Loucy (cell line): ENCODE results near the gene CHIC2.
A peak's percentile ranks its signal among the peaks of the same experiment; 100 is the strongest.

Experiments
- H2AFZ ChIP-seq: fragments of 200-600 bp; sonication (generic); 2 replicates; pipeline ENCODE4 v1.6.0; 2016; ENCODE audit warnings: antibody characterized with exemption, mild to moderate bottlenecking, low read length, moderate library complexity
- H3F3A ChIP-seq: fragments of 200-600 bp; 2 replicates; pipeline ENCODE4 v1.6.0; 2016; ENCODE audit warnings: antibody characterized with exemption, low read depth, mild to moderate bottlenecking
- H3K27me3 ChIP-seq: fragments of 200-600 bp; sonication (generic); 2 replicates; pipeline ENCODE4 v1.6.1; 2014; ENCODE audit warnings: low read length, mild to moderate bottlenecking; ENCODE audit not compliant: insufficient read depth, poor library complexity, severe bottlenecking
- H3K36me3 ChIP-seq: fragments of 200-600 bp; sonication (generic); 2 replicates; pipeline ENCODE4 v1.6.1; 2016; ENCODE audit warnings: low read length; ENCODE audit not compliant: insufficient read depth
- H3K4me1 ChIP-seq: fragments of 200-600 bp; sonication (generic); 2 replicates; pipeline ENCODE4 v1.5.1; 2014; ENCODE audit warnings: low read length, mild to moderate bottlenecking; ENCODE audit not compliant: insufficient read depth, poor library complexity, severe bottlenecking
- H3K4me2 ChIP-seq: fragments of 200-600 bp; sonication (generic); 2 replicates; pipeline ENCODE4 v1.6.0; 2014; ENCODE audit warnings: antibody characterized with exemption, low read length, low read depth, mild to moderate bottlenecking; ENCODE audit not compliant: poor library complexity, severe bottlenecking
- H3K4me3 ChIP-seq: fragments of 200-600 bp; sonication (generic); 2 replicates; pipeline ENCODE4 v1.5.1; 2014; ENCODE audit warnings: low read length, mild to moderate bottlenecking, mixed read lengths; ENCODE audit not compliant: poor library complexity, severe bottlenecking
- H3K79me2 ChIP-seq: fragments of 200-600 bp; sonication (generic); 2 replicates; pipeline ENCODE4 v1.6.1; 2014; ENCODE audit warnings: low read length; ENCODE audit not compliant: insufficient read depth
- H3K9ac ChIP-seq: fragments of 200-600 bp; sonication (generic); 2 replicates; pipeline ENCODE4 v1.6.0; 2014; ENCODE audit warnings: mild to moderate bottlenecking, low read depth, low read length, moderate library complexity; ENCODE audit not compliant: poor library complexity, severe bottlenecking
- H3K9me2 ChIP-seq: fragments of 200-600 bp; sonication (generic); replicated peaks from 2 replicates; pipeline ENCODE4 v1.6.1; 2016; ENCODE audit warnings: low read depth, low read length, mixed read lengths
- H3K9me3 ChIP-seq: fragments of 200-600 bp; sonication (generic); 2 replicates; pipeline ENCODE4 v1.6.1; 2014; ENCODE audit warnings: mild to moderate bottlenecking, antibody characterized with exemption, low read length, low read depth; ENCODE audit not compliant: insufficient read depth
- H4K20me1 ChIP-seq: fragments of 200-600 bp; sonication (generic); 2 replicates; pipeline ENCODE4 v1.6.0; 2014; ENCODE audit warnings: antibody characterized with exemption, low read length, mild to moderate bottlenecking; ENCODE audit not compliant: insufficient read depth, poor library complexity, severe bottlenecking
- CTCF ChIP-seq: fragments of 200-600 bp; sonication (generic); conservative IDR thresholded peaks from 2 replicates; pipeline ENCODE4 v1.5.1; 2014; ENCODE audit warnings: mild to moderate bottlenecking, antibody characterized with exemption, low read length
- EZH2phosphoT487 ChIP-seq: fragments of 200-600 bp; IDR thresholded peaks from 2 replicates; pipeline ENCODE4 v1.6.1; 2018; ENCODE audit warnings: antibody characterized with exemption, mild to moderate bottlenecking, moderate library complexity, borderline replicate concordance

CHIC2 gene

DNA sequence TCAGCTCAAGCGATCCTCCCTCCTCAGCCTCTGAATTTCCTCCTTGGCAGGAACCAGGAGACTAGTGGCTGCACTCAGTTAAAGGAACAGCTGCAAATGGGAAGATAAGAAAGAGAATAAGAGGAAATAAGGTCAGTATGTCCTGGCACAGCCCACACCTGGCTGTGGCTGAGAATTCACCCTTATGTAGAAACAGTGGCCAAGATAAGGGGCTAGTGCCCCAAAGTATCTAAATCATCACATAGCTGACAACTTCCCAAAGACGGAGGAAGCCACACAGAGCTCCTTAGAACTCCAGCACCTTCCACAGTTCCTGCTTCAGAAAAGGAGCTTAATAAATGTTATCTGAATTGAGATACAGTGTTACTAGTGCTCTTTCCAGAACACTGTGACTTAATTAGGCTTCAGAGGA is 2.3 kb upstream of the CHIC2 start:
- Histone ChIP-seq H3K9ac (peak overlapping the region; percentile 91), H3K4me2 (peak overlapping the region; percentile 93), H4K20me1 (peaks cover 25% of the 10 kb centered on the region), H3F3A (no peaks in the 10 kb centered on the region; the same call in 1 of the 2 replicates), H3K79me2 (peaks cover 26% of the 10 kb centered on the region), H2AFZ (peak overlapping the region; percentile 49), H3K9me3 (no peaks in the 10 kb centered on the region), H3K4me3 (no peak overlapping the region), H3K27me3 (no peaks in the 10 kb centered on the region), H3K9me2 (no peaks in the 10 kb centered on the region), H3K4me1 (peaks cover 34% of the 10 kb centered on the region), H3K36me3 (no peaks in the 10 kb centered on the region)
- no peak for TF ChIP-seq CTCF
- no peak for TF ChIP-seq EZH2phosphoT487

DNA sequence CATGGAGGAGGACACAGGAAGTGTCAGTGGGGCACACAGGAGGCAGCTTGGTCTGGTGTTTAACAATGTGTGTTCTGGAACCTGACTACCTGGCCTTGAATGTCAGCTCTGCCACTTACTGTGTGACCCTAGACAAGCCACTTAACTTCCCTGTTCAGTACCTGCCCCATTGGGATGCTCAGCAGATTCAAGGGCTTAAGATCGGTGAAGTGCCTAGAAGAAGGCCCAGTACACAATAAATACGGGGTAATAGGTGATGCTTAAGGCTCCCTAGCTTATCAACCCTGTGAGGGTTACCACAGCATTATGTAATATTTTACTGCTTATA is 1.6 kb upstream of the CHIC2 start:
- Histone ChIP-seq H3K9me3 (no peaks in the 10 kb centered on the region), H3K4me1 (peaks cover 41% of the 10 kb centered on the region), H3K36me3 (no peaks in the 10 kb centered on the region), H3K4me2 (peak overlapping the region; percentile 93), H4K20me1 (peaks cover 32% of the 10 kb centered on the region), H2AFZ (peak overlapping the region; percentile 92), H3K79me2 (peaks cover 33% of the 10 kb centered on the region), H3F3A (no peaks in the 10 kb centered on the region; the same call in 1 of the 2 replicates), H3K9ac (peak overlapping the region; percentile 91), H3K4me3 (peak overlapping the region; percentile 96), H3K9me2 (no peaks in the 10 kb centered on the region), H3K27me3 (no peaks in the 10 kb centered on the region)
- TF ChIP-seq EZH2phosphoT487: no peak

- peaks cover 38% of the 10 kb centered on the region for H3K79me2 ChIP-seq
- H3F3A ChIP-seq: no peaks in the 10 kb centered on the region; the same call in 1 of the 2 replicates
- peaks cover 47% of the 10 kb centered on the region for H3K4me1 ChIP-seq
- H3K4me3 ChIP-seq: peak overlapping the region; percentile 96
- H3K36me3 ChIP-seq: no peaks in the 10 kb centered on the region
- H3K9ac ChIP-seq: peak overlapping the region; percentile 91
- H3K9me3 ChIP-seq: no peaks in the 10 kb centered on the region
- H3K27me3 ChIP-seq: no peaks in the 10 kb centered on the region
- TF ChIP-seq CTCF (no peak), EZH2phosphoT487 (no peak)
- peak overlapping the region; percentile 92 for H2AFZ ChIP-seq
- H4K20me1 ChIP-seq: peaks cover 37% of the 10 kb centered on the region
- no peaks in the 10 kb centered on the region for H3K9me2 ChIP-seq
- peak overlapping the region; percentile 93 for H3K4me2 ChIP-seq
Measured at GRCh38 chr4:54065282-54066087, 1.1 kb upstream of the CHIC2 start.
